Measurements from ENCODE around the gene SLIT3. TPM values are rescaled to one million over a fixed set of nuclear protein-coding genes. Genes with fewer than 3 reads are reported as not detected.

Gene SLIT3
- total and polyA plus RNA-seq, 2 experiments from 2014 or later: 0.59 to 0.71 TPM

GRCh38 chr5:168925160-168925559, 375.8 kb downstream of the SLIT3 start:
- DNase-seq (ENCODE audit: low spot score): no peak
- no peaks in the 10 kb centered on the region for H3K36me3 Mint-ChIP-seq (ENCODE audit: low read depth)

More at GRCh38 chr5:168925160-168925559, 375.8 kb downstream of the SLIT3 start:
- H3K4me3 ChIP-seq: no peak overlapping the region
- Mint-ChIP-seq H3K27ac (no peak overlapping the region), H3K9me3 (no peaks in the 10 kb centered on the region), H3K4me3 (no peak overlapping the region), H3K4me1 (peaks cover 11% of the 10 kb centered on the region), H3K27me3 (ENCODE audit: insufficient read depth, low read depth, poor library complexity) (no peaks in the 10 kb centered on the region)
- TF ChIP-seq CREB1 (CRISPR knock-in tag; IDR thresholded peaks at IDR 0.05; ENCODE audit: low read depth): no peak
- TF ChIP-seq POLR2AphosphoS5 (IDR thresholded peaks at IDR 0.05; ENCODE audit: low read depth): no peak
- no peak for TF ChIP-seq STAT1 (IDR thresholded peaks at IDR 0.05; ENCODE audit: unreplicated experiment)
- no peak for TF ChIP-seq ZNF114 (CRISPR knock-in tag; IDR thresholded peaks at IDR 0.05)
- no peak for TF ChIP-seq EZH2 (IDR thresholded peaks at IDR 0.05; ENCODE audit: low read depth, unreplicated experiment)
- TF ChIP-seq EZH2phosphoT487 (IDR thresholded peaks at IDR 0.05; ENCODE audit: unreplicated experiment): no peak
- no peak for TF ChIP-seq CTCF (conservative IDR thresholded peaks at IDR 0.05; ENCODE audit: low read depth in 2 of 2)
- TF ChIP-seq ZNF331 (CRISPR knock-in tag; IDR thresholded peaks at IDR 0.05; ENCODE audit: low read depth): no peak
- no peak for TF ChIP-seq REST (IDR thresholded peaks at IDR 0.05; ENCODE audit: unreplicated experiment)
- no peak for TF ChIP-seq NANOG (IDR thresholded peaks at IDR 0.05; ENCODE audit: borderline replicate concordance)
- TF ChIP-seq, protein P1, sequence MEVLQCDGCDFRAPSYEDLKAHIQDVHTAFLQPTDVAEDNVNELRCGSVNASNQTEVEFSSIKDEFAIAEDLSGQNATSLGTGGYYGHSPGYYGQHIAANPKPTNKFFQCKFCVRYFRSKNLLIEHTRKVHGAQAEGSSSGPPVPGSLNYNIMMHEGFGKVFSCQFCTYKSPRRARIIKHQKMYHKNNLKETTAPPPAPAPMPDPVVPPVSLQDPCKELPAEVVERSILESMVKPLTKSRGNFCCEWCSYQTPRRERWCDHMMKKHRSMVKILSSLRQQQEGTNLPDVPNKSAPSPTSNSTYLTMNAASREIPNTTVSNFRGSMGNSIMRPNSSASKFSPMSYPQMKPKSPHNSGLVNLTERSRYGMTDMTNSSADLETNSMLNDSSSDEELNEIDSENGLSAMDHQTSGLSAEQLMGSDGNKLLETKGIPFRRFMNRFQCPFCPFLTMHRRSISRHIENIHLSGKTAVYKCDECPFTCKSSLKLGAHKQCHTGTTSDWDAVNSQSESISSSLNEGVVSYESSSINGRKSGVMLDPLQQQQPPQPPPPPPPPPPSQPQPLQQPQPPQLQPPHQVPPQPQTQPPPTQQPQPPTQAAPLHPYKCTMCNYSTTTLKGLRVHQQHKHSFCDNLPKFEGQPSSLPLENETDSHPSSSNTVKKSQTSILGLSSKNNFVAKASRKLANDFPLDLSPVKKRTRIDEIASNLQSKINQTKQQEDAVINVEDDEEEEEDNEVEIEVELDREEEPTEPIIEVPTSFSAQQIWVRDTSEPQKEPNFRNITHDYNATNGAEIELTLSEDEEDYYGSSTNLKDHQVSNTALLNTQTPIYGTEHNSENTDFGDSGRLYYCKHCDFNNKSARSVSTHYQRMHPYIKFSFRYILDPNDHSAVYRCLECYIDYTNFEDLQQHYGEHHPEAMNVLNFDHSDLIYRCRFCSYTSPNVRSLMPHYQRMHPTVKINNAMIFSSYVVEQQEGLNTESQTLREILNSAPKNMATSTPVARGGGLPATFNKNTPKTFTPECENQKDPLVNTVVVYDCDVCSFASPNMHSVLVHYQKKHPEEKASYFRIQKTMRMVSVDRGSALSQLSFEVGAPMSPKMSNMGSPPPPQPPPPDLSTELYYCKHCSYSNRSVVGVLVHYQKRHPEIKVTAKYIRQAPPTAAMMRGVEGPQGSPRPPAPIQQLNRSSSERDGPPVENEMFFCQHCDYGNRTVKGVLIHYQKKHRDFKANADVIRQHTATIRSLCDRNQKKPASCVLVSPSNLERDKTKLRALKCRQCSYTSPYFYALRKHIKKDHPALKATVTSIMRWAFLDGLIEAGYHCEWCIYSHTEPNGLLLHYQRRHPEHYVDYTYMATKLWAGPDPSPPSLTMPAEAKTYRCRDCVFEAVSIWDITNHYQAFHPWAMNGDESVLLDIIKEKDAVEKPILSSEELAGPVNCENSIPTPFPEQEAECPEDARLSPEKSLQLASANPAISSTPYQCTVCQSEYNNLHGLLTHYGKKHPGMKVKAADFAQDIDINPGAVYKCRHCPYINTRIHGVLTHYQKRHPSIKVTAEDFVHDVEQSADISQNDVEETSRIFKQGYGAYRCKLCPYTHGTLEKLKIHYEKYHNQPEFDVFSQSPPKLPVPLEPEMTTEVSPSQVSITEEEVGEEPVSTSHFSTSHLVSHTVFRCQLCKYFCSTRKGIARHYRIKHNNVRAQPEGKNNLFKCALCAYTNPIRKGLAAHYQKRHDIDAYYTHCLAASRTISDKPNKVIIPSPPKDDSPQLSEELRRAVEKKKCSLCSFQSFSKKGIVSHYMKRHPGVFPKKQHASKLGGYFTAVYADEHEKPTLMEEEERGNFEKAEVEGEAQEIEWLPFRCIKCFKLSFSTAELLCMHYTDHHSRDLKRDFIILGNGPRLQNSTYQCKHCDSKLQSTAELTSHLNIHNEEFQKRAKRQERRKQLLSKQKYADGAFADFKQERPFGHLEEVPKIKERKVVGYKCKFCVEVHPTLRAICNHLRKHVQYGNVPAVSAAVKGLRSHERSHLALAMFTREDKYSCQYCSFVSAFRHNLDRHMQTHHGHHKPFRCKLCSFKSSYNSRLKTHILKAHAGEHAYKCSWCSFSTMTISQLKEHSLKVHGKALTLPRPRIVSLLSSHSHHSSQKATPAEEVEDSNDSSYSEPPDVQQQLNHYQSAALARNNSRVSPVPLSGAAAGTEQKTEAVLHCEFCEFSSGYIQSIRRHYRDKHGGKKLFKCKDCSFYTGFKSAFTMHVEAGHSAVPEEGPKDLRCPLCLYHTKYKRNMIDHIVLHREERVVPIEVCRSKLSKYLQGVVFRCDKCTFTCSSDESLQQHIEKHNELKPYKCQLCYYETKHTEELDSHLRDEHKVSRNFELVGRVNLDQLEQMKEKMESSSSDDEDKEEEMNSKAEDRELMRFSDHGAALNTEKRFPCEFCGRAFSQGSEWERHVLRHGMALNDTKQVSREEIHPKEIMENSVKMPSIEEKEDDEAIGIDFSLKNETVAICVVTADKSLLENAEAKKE (CRISPR knock-in tag; IDR thresholded peaks at IDR 0.05): no peak
- TF ChIP-seq JUNB (IDR thresholded peaks at IDR 0.05; ENCODE audit: unreplicated experiment): no peak
- no peak for TF ChIP-seq ETS1 (IDR thresholded peaks at IDR 0.05)
- no peaks in the 10 kb centered on the region for H3K36me3 ChIP-seq (ENCODE audit: insufficient read depth)
- H3K27ac ChIP-seq (ENCODE audit: low read depth): no peak overlapping the region
- no peaks in the 10 kb centered on the region for H3K79me2 ChIP-seq (replicated peaks; ENCODE audit: insufficient read depth)
- no peak overlapping the region for H2AFZ ChIP-seq
- H4K20me1 ChIP-seq (replicated peaks; ENCODE audit: insufficient read depth): no peaks in the 10 kb centered on the region
- ATAC-seq: no peak
- no peaks in the 10 kb centered on the region for H3K9me2 ChIP-seq (ENCODE audit: insufficient read depth)
- H3K27me3 ChIP-seq (ENCODE audit: insufficient read depth): no peaks in the 10 kb centered on the region
- H3K4me2 ChIP-seq: no peak overlapping the region
- no peaks in the 10 kb centered on the region for H3F3A ChIP-seq (replicated peaks; ENCODE audit: low read depth)
- H3K4me1 ChIP-seq (ENCODE audit: insufficient read depth): peaks cover 6% of the 10 kb centered on the region; the same call in 1 of the 2 replicates

Measured in GM23338 (cell line).